ENCODE measurements around the gene ING3.
"Not testable (repeated sequence)": the region's sequence is repeated elsewhere in the genome, so short reads cannot be mapped to it uniquely, and the experiment has no call there.

ING3 gene

DNA sequence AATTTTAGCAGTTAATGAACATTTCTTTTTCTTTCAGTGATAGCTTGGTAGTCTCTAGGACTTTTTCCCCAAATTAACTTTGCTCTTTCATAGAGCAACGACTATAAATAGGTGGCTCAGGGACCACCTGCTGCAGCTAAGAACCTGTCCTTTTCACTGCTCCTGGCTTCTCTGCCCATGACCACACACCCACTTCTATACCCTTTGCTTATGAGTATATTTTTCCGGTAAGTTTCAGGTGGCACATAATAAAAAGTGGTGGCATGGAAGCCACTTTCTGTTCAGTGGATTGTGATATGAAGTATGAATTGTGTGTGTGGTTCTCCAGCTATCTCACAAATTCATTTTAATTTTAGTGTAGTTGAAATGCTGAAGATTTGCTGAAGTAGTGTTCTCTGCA, 1.2 kb downstream of the ING3 start:
- no peak for DNase-seq

DNA sequence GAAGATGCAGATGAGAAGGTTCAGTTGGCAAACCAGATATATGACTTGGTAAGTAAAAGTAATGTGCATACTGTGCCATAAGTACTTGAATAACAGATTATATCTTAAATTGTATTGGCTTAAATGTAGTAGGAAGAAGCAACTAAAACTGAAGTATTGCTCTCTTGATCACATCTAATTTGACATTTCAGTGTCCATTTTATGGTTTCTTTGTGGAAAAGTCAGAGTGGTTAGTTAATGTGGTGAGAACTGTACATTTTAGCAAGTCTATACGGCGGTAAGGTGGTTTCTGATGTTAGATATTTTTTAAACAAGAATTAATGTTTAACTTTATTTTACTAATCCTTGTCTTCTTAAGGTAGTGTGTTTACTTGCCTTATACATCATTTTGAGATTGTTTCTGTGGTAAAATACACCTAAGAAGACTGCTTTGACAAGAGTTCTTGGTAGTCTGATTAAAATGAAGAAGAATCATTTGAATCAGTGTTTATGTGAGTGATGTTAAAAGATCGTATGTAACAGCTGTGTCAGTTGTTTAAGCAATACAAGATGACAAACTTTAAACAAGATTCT, 5.1 kb downstream of the ING3 start:
- no peak for DNase-seq

DNA sequence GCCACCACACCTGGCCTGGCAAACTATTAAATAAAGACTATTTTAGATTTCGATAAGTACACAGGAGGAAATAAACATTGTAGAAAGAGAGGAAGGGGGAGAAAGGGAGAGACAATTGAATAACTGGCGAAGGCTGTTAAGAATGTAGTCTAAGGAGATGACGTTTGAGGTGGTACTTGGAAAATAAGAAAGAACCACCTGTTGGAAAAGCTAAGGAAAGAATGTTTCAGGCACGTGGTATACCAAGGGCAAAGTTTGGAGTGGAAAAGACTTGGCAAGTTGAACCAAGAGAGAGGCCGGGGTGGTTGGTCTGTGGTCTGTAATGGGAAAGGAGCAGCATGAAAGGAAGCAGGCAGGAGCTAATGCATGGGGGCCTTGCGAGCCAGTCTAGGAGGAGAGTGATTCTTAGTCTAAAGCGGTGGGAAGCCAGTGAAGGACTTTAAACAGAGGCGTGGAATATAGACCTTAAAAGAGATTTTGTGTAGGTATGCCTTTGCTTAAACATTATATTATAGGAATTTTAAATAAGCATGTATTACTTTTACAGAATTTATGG, 9.4 kb downstream of the ING3 start:
- DNase-seq, result no peak

DNA sequence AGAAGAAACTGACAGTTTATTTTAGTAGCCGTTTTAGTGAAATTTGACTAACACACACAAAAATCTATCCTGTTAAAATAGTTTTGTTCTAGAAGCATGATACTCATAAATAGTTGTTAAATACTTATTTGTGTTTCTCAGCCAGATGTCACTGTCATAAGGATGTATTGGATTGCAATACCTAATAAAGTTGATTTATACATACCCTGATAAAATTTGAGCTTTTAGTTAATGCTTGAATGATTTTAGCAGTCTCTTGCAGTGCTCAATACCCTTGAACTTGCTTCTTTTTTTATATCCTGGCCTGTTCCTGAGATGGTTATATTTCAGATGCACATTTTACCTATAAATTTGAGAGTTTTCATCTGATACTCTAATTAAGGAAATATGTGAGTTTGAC, 10.1 kb downstream of the ING3 start:
- no peak for DNase-seq

DNA sequence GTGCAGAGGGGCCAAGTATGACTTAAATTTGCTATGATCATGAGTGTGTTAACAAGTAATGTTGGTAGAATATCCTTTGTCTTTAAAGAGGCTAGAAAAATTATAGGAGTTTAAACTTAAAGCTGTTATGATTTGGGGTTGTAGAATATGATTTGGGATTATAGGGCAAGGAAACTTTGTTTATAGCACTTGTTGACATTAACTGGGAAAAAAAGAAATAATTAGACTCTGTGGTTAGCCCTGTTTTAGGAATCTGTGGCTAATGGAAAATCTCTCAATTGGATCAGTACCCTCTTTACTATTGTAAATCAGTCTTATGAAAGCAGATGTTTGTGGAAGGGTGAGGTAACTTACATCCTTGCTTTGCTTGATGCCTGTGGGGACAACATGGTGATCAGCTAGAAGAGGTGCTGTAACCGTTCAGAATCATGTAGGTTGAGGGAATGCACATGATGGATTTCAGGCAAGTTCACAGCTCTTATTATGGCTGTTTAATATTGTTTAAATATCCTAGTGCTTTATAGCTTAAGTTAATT, 11.1 kb downstream of the ING3 start:
- no peak for DNase-seq

DNA sequence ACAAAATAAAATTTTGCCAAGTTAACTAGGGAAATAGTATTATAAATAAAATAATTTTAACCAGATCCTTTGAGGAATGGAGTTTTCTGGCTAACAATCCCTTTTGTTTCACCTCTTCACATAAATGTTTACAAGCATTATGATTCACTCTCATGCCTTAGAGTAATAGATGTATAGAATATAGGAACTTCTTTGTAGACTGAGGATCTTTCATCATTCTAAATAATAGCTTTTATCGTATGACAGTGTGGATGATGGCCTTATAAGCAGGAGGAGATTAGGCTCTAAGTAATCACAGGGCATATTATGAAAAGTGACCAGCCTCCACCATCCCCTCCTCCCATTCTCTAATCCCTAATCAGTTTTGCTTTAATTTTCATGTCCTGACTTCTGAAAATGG, 13.5 kb downstream of the ING3 start:
- DNase-seq, result no peak

DNA sequence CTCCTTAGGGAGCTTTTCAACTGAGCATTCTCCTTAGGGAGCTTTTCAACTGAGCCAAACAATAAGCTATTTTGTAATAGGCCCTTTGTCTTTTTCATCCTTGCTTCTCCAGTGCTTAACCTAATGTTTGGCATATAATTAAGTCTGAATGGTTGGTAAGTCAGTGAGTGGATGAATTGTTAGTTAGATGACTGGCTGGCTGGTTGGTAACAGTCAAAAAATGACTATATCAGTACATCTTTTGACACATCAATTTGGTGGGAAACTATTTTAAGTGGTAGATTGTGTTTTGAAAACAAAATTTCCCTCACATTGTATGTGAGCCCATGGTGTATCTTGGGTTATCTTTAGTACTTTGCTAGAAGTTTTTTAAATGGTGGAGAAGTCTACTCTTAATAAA, 16.4 kb downstream of the ING3 start:
- no peak for DNase-seq

DNA sequence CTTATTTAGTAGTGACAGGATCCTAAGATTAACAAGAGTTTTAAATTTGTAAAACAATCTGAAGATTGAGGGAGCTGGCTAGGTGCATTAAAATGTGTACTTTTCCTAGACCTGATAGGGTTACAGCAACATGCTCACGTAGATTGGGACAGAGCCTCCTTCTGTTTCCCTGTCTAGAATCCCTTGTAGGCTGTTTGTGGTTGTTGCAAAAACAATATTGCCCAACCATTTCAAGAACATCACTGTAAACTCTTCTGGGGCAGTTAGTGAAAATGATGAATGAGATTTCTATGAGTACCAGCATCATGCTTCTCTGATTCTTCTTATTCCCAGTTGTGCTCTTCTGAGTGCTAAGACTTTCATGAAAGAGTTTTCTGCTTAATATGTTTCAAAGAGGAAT, 23.3 kb downstream of the ING3 start:
- no peak for DNase-seq

DNA sequence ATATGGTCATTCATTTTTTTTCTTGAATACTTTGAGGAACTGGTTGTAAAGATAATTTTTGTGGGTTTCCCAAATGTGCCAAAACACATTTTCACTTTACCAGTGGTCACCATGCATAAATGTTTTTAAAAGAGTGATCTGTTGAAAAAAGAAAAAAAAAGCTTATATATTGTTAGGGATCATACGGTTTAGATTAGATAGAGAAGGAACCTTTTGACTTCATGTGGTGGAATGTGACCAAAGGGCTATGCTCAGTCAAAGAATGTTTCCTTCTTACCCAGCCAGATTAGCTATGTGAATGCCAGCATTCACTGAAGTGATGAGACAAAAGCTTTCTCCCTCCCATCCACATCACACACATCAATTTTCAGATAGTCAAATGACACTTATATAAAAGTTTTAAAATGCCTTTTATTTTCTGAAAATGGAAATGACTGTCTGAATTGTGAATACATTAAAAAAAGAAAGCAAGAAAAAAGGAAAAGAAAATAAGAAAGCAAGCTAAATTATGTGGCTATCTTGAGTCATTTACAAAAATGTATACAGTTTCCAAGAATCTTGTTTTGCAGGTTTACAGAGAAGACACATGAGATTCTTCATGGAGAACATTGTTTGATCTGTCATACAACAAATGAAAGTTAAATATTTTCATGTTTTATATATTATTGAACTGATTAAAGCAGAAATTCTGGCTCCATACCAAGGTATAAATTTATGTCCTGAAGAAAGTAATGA, 29.4 kb downstream of the ING3 start:
- no peak for DNase-seq

DNA sequence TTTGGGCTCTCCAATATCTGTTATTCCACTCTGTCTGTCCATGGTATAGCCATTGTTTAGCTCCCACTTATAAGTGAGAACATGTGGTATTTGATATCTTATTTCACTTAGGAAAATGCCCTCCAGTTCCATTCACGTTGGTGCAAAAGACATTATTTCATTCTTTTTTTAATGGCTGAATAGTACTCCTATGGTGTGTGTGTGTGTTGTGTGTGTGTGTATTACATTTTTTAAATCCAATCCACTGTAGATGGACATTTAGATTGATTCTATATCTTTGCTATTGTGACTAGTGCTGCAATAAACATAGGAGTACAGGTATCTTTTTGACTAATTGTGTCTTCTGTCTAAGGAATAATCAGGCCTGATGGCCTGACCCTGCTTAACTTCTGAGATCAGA, 30.5 kb downstream of the ING3 start:
- no peak for DNase-seq

DNA sequence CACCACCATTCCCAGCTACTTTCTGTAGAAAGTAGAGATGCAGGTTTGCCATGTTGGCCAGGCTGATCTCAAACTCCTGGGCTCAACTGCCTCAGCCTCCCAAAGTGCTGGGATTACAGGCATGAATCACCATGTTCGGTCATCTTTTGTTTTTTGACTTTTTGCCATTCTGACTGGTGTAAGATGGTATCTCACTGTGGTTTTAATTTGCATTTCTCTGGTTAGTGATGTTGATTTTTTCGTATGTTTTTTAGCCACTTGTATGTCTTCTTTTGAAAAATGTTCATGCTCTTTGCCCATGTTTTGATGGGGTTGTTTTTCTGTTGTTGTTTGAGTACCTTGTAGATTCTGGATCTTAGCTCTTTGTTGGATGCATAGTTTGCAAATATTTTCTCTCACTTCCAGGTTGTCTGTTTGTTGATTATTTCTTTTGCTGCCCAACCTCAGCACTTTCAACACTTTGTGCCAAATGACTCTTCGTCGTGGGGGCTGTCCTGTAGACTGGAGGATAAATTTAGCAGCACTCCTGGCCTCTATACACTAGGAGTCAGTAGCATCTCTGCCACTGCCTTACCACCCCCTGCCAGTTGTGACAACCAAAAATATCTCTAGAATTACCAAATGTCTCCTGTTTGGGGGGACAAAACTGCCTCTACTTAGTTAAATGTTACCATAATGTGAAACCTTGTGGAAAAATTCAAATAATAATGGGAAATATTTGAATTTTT, 31.5 kb downstream of the ING3 start:
- no peak for DNase-seq

DNA sequence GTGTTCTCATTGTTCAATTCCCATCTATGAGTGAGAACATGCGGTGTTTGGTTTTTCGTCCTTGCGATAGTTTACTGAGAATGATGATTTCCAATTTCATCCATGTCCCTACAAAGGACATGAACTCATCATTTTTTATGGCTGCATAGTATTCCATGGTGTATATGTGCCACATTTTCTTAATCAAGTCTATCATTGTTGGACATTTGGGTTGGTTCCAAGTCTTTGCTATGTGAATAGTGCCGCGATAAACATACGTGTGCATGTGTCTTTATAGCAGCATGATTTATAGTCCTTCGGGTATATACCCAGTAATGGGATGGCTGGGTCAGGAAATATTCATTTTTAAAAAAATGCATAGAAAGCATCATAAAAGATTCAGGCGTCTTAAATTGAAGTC, 33.0 kb downstream of the ING3 start:
- not testable (repeated sequence) for DNase-seq

DNA sequence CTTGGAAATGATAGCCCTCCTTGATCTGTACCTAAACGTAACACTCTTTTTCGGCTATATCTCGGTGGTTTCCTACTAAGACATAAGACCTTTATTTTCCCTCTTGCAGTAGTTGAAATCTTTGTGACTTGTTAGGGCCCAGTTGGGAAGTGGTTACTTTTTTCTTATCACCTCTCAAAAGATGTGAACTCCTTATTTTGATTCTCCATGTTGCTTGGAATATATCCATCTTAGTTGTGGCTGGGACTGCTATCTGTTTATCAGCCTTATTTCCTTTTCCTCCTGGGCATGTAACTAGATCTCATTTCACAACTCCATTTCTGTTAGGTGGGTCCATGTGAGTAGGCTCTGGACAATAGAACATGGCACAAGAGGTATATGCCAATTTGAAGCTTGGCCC, 33.8 kb downstream of the ING3 start:
- no peak for DNase-seq

DNA sequence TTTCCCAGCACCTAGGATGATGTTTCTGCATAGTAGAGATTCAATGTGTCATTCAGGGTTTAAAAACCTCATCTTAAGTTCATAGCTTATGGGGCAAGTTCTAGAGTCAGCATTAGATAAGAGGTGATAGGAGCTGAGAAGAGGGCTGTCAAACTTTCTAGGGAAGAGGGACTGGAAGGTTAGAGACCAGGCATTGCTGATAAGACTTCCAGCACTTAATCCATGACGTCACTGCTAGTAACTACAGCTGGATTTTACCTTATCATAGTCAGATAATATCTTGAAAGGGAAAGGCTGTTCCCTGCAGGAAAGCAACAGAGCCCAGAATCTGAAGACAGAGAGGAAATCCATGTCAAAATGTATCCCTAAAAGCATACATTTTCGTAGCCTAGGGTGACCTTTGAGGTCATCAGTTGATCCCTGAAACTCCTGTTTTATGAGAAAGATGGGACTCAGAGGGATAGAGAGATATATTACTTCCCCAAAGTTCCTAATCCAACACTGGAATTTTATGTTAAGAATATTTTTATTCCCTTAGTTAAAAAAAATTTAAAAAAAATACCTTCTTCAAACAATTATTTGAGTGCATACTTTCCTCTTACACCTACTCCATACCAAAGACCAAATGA, 34.7 kb downstream of the ING3 start:
- no peak for DNase-seq

DNA sequence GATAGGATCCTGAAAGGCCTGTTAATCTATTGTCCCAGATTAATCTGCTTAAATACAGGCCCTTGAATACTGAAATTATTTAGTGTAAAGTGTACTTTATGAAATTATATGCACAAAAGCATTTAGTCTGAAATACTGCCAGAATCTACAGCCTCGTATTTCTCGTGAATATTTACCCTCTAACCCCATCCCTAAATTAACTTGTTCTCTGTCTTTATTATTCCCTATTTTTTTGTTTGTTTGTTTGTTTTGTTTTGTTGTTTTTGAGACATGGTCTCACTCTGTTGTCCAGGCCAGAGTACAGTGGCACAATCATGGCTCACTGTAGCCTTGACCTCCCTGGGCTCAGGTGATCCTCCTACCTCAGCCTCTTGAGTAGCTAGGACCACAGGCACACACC, 35.3 kb downstream of the ING3 start:
- DNase-seq, result no peak

DNA sequence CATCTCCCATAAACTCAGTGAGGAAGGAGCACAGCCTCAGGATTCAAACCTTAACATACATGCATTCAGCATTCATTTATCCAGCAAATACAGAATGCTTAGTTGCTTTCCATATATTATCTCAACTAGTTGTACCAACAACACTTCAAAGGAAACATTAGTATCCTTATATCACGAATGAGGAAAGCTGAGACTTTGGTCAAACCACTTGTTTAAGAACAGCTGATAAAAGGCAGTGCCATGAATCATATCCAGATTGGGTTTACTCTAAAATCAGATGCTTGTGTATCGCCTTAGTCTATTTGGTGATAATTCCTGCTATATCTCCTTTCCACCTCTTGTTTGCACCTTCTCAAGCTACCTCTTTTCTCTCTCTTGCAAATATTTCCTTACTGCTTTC, 36.1 kb downstream of the ING3 start:
- DNase-seq, result no peak

DNA sequence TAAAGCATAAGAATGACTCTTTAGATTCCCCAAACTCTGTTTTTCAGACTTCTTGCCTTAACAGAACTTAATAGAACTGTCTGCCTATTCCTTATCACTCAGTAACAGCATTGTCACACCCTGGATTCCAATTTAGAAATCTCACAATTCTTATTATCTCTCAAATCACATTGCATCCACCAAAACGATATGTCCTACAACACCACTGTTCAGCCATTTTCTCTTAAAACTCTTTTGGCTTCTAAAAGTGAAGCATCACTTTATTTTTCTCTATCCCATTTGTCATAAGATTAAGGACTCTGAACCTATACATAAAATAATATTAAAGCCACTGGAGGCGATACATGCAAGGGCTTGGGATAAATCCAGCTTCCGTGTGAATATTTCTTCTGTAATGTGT, 36.7 kb downstream of the ING3 start:
- no peak for DNase-seq

DNA sequence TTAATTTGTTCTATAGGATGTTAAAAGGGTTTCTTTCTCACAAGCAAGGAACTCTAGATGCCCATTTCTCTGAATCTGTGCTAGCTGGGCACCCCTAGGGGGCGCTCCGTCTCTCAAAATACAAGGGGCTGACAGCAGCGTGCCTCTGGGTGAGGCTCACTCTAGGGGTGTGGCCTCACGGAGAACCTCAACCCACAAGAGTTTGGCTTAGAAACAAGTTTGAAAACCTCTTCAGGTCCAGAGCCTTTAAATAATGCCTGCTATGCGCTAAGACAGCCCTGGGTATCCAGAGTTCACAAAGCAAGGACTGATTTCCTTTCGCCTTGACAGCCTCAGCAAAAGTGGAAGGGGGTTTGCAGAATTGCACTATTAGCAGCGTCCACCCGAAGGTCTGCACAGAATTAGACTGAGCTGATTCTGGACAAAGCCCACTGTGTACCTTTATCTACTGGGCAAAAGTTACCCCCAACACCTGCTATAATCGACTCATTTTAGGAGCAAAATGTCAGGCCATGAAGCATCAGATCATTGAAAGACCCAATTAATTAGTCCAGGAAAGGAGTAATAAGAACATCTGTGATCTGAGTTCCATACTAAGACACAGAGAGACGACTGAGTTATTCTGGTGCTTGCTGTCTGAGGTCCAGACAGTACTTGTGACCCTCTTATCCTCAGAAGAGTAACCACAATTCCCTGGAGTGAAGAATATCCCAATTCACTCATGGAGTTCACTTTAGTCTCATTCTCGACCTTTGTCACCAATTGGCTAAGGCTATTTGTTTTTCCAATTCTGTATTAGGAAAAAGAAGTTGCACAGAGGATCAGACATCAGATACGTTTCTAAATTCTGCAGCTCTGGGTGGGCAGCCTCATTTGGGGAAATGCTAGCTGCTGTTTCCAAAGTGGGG, 37.4 kb downstream of the ING3 start:
- peak; percentile 81 for DNase-seq

DNA sequence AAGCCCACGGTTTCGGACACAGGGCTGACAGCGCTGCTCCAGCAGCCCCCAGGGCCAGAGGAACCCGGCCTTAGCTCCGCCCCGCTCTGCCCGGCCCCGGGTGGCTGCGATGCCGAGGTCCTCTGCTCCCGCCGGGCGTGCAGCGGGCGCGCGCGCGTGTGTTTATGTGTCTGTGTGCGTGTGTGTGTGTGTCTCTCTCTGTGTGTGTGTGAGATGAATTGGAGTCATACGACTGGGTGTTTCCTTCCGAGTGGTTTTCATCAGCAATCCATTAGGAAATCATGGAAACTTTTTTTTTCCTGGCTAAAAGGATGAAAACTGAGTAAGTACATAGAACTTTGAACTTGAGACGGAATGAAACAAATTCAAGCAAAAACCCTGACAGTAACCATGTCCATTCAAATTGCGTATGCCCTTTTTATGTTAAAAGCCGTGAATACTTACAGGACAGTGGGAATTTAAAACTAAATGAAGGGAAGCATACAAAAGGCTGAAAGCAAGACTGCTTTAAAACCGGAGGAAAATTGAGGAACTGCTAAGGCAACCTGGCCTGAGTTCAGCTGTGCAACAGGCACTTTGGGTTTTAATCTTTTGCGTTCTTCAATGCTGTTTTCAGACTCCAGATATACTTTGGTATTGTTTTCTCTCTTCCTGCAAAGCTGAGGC, 38.1 kb downstream of the ING3 start, which contains the start of gene CPED1:
Gene CPED1 (plus strand): TSS at position 121 of the 666 bp plus-strand sequence. CDS start 911 bp downstream, outside the sequence.
- DNase-seq, result no peak

DNA sequence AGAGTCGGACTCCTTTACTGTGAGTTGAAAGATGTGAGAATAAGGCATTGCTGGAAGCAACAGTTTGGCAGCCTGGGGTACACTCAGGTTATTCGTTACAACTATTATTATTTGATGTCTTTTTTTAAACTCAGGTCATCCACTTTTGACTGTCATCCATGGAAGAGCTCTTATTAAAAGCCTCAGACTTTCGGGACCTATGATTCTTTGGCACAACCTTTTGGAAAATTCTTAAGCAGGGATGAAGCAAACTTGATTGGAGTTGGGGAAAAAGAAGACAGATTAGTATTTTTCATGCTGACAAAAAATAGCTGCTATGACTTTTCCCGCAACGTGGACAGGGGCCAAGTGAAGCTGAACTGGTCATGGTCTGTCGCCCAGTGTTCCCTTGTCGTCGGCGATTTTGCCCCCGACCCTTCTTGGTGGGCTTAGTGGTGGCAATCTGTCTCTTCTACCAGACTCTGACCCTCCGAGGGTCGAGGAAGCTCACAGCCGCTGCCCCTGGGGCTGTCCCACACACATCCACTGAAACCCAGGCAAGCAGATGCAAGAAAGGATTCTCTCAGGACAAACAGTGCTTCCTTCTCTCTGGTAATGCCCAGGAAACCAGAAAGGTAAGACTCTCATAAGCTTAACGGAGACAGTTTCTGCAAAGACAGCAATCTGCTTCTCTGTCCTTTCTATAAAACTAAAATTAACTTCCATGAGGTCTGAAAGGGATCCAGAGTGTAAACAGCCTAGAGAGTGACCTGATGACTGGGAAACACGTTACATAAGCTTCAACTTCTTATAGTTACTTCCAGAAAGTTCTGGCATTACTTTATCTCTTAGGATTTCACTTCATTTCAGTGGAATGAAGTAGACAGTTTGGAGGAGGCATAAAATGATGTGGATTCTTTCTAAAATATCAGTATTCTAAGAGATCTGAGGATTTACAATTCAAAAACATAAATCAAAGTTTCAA, 39.0 kb downstream of the ING3 start:
- DNase-seq, result no peak
